DMS114 treated with DMSO at 0.1 percent for 48 hours (cell line): ENCODE data around the gene GBF1.

Experiments used
- DNase-seq: peaks from one replicate; lab custom pipeline; 2025; ENCODE audit not compliant: unreplicated experiment; lab: John Stamatoyannopoulos, UW

The GBF1 gene

DNA sequence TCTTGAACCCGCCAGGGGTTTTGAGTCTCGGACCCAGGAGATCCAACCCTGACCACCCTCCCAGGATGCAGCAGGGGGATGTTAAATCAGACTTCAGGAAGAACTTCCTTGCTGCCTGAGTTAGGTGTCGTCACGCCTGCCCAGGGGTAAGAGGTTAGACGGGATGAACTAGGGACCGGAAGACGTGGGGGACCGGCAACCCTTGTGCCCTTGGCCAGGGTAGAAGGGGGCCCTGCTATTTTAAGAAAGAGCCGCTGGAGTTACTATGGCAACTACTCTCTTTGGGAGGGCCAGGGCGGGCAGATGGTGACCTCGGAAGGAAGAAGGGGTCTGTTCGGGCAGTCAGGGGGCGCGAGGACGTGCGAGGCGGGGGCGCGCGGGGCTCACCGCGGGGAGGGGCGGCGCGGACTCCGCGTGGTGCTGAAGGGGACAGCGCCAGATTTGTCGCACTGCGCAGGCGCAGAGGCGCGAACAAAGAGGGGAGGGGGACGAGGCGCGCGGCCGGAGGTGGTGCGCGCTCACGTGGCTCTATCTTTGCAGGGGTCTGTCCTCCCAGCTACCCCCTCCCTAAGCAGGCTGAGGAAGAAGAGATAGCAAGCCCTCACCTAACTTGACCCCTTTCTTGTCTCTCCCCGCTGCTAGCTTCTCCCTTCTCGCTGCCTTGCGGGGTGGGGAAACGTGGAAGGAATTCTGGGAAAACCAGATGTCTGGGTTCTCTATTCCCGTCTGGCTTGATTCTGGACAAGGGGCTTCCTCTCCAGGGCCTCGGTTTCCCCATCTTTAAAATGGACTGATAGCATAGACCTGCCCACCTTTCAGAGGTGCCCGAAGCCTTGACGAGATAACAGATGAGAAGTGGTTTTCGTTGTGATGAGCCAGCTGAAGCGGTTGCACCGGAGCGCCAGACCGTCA lies 174.2 kb downstream of the GBF1 start:
- peak; percentile 54 for DNase-seq

DNA sequence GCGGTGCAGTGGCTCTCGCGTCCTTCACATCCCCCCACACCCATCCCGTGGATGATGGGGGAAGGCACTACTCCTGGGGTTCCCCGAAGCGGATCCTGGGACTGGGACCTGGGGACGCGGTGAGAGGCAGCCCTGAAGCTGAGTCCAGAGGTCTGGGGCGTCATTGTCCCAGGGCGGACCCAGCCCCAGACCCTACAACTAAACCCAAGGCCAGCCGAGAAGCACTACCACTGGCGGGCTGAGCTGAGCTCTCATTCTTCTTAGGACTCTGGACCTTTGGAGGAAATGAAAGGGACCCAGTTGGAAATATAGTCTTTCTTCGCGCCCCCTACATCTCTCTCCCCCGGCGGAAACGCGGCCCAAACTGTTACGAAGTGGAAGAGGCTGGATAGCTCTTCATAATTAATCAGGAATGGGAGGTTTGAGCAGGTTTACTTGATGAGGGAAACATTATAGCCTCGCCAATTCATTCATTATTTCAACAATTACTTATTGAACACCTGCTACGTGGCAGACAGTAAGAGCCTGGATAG lies 174.9 kb downstream of the GBF1 start:
- no peak for DNase-seq

DNA sequence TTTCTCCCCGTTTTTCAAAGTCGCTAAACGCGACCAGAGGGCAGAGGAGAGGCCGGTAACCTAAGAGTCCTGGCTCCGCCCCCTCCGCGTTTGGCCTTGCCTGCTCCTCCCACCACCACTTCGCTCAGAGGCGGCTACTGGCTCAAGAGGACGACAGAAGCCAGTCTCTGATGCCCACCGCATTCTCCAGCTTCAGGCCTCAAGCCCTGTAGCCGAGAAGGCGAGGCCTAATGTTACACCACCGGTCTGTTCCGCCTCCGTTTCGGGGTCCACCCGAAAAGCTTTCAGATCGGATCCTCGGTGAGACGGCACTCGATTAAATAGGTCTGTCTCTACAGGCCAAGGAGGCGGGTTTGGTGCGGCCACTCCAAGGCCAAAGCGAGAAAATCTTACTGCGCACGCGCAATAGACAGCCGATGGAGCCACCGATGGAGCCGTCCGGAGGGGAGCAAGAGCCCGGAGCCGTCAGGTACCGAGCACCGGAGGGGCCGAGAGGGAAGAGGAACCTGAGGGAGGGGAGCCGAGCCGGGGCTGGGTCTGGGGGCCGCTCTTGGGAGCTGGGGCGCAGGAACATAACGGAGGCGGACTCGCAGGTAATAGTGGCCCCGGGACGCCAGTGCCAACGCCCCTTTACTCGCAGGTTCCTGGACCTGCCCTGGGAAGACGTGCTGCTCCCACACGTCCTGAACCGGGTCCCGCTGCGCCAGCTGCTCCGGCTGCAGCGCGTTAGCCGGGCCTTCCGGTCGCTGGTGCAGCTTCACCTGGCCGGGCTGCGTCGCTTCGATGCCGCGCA lies 175.6 kb downstream of the GBF1 start, which contains the start of gene FBXL15:
TSS of gene FBXL15 (plus strand) at position 123 of the 793 bp plus-strand sequence. CDS start at position 417, 294 bp downstream.
- DNase-seq: peak; percentile 95

DNA sequence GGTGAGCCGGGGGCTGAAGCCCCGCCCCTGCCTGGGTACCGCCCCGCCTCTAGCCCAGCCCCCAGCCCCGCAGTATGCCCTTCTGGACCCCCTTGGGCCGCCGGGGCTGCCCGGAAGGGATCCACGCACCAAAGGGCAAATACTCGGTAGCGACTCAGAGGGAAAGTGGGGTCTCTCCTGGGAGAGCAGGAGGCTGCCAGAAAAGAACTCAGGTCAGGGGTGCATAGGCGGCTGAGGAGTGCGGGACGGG lies 176.1 kb downstream of the GBF1 start:
- no peak for DNase-seq

DNA sequence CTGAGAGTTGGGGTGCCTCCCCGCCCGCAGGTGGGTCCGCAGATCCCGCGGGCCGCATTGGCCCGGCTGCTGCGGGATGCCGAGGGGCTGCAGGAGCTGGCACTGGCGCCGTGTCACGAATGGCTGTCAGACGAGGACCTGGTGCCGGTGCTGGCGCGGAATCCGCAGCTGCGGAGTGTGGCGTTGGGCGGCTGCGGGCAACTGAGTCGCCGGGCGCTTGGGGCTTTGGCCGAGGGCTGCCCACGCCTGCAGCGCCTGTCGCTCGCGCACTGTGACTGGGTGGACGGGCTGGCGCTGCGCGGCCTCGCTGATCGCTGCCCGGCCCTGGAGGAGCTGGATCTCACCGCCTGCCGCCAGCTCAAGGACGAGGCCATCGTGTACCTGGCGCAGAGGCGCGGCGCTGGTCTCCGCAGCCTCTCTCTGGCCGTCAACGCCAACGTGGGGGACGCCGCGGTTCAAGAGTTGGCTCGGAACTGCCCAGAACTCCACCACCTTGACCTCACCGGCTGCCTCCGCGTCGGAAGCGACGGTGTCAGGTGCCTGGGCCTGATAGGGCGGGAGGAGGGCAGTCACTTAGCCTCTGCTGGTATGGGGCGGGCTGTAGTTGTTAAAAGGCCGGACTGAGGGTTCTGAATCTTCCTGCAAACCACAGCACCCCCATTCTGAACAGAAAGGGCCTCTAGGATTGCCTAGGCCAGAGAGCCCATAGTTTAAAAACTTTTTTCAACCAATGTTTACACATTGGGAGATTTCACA lies 176.6 kb downstream of the GBF1 start:
- DNase-seq: no peak

DNA sequence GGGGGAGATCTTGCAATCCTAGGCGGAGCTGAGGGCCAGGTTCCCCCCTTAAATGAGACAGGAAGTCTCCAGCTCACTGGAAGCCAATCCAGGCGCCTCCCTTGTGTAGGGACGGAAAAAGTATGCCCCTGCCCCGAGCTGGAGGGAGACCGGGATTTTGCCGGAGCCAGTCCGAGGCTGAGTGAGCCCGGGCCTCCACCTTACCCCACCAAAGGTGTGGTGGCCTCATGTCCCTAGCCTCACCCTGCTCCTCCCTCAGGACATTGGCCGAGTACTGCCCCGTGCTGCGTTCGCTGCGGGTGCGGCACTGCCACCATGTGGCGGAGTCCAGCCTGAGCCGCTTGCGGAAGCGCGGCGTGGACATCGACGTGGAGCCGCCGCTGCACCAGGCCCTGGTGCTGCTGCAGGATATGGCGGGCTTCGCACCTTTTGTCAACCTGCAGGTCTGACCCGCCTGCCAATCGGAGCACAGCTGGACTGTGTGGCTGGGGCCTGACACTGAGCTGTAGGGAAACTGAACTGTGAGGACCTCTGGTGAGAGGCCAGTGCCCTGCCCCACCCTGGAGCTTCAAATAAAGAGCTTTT lies 177.3 kb downstream of the GBF1 start:
- DNase-seq: peak; percentile 61

DNA sequence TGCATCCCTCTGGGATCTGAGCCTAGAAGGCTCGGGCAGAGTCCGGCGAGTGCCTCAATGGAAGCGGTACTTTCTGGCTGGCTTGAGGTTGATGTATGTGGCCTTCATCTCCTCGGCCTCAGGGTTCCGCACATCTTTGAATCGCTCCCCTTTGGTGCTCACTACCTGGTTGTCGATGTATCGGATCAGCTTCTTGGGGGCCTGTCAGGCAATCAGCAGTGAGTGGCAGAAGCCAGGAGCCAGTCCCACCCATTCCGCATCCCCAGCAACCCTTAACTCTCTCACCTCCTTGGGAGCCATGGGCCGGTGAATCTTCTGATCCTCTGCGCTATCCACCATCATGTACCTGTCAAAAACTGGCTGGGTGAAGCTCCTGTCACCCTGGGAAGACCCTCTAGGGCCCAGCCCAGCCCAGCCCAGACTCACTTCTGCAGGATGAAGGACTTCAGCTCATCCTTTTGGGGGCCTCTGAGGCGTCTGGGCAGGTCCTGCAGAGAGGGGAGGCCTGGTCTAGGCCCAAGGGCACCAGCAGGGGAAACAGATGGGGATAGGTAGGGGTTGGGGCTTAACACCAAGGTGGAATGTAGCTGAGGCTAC lies 178.1 kb downstream of the GBF1 start:
- no peak for DNase-seq

DNA sequence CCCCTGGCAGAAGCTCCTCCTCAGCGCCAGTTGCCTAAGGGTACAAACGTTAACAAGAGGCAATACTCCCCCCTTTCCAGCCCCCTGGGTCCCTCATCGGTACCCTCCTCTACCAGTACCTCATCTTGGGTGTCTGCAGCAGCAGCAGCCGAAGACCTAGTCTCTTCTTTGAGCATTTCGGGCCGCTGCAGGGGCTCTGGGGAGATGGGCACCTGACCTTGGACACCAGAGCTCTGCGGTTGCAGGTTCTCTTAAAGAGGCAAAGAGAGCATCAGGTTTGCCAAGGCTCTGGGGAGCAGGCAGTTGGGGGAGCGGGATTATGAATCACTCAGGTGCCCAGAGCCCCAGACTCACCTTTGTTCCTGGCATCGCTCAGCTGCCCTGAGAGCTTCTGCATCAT lies 178.8 kb downstream of the GBF1 start:
- DNase-seq: no peak

DNA sequence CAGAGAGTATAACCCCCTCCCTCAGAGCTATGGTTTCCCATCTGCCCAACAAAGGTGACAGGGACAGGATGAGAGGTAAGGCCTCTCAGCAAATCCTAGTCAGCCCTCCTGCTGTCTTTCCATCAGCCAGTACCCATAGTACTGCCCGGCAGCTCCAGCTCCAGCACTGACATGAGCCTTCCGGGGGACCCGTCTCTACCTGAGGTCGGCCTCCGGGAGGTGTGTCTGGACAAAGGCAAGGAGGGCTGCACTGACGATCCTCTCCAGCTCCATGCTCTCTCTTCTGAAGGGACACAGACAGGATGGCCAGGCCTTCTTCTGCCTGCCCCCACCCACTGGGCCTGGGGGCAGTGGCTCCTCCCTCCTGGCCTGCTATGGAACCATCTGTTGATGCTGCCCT lies 179.6 kb downstream of the GBF1 start:
- DNase-seq: no peak

DNA sequence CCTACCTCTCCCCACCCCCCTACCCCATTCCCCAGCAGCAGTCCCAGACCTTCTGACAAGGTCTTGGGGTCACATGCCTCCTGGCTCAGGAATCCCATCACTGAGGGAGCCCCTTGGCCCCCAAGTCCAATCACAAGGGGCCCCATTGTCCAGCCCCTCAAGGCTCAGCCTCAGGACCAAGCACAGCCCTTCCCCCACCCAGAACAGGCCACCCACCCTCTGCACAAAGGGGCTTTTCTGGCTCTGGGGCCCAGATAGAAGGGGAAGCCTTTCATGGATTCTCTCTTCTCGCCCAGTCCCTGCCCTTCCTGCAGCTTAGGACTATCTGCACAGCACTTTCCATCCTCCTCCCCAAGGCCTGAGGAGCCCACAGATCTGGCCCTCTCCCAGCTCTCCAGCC lies 180.1 kb downstream of the GBF1 start:
- DNase-seq: no peak

DNA sequence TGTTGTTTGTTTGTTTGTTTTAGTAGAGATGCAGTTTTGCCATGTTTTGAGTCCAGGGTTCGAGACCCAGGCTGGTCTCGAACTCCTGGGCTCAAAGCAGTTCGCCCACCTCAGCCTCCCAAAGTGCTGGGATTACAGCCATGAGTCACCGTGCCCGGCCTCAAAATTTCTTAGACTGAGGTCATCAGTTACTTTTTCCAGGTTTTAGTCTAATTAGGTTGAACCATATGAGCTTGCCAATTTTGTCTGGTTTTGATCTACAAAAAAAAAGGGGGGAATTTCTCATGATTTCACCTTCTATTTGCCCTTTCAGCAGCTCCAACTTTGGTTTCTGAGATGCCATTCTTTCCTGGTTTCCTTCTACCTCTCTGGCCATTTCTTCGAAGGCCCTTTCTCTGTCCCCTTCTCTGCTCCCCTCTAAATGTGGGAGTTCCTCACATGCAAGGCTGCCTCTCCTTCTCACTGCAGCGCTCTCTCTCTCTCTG lies 181.5 kb downstream of the GBF1 start:
- DNase-seq: no peak

DNA sequence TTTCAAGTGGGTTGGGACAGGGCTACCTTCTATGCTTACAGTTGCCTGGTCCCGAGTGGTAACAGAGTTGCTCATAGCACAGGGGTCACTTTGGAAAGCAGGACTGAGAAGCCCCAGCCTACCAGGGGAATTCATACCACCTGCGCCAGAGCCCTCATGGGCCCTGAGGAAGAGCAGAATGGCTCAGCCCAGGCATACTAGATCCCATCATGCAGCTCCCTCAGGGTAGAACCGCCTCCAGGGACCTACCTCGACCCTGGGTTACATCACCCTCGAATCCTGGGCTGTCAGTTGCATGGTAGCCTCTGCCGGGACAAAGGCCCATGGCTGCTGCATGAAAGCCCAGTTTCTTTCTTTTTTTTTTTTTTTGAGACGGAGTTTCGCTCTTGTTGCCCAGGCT lies 184.1 kb downstream of the GBF1 start:
- no peak for DNase-seq

DNA sequence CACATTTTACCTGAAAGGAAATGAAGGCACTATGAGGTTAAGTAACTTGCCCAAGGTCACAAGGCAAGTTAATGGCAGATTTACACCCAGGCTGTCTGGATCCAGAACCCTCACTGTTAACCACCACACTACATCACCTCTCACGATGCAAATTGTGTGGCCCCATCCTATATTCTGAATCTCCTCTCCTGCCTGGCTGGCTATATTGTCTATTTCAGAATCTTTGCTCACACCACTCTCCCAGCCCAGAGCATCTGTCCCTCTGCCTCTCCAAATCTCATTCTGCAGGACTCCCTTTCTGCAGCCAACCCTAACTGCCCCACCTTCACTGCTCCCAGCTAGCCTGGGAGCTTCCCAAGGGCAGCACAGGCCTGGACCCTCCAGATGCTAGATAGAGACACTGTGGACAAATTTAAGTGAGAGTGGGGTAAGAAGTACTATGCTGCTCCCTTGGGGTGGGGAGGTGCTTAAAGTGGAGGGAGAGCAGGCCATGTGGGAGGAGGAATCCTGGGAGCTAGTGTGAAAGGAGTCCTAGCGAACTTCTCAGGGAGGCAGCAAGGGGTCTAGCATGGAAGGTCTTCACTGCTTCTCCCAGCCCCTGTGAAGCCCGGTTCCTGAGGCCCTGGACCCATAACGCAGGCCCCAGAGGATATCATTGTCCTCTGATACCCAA lies 186.3 kb downstream of the GBF1 start:
- peak; percentile 33 for DNase-seq
